Myocyte (in vitro differentiated cells): ENCODE measurements around the gene BLOC1S3. TPM values are rescaled to one million over a fixed set of nuclear protein-coding genes. Genes with fewer than 3 reads are reported as not detected.

Experiments used
- DNase-seq: peaks from one replicate; pipeline ENCODE4 v3.0.0-alpha.2; 2012; ENCODE audit warnings: low read depth
- polyA plus RNA-seq: library from polyadenylated mRNA; unstranded; fragments of >200 nt; gene quantifications from one replicate; pipeline ENCODE4 v1.2.1, GENCODE V29; 2012; ENCODE audit warnings: missing spikeins
- total RNA-seq: library from RNA; depleted of rRNA; stranded (reverse); fragments of >200 nt; gene quantifications from 2 replicates; pipeline ENCODE4 v1.2.3, GENCODE V29; 2014

BLOC1S3 gene
- total RNA-seq, result 8.4 and 11.8 TPM in 2 replicates
- polyA plus RNA-seq, result 8.8 TPM

DNA sequence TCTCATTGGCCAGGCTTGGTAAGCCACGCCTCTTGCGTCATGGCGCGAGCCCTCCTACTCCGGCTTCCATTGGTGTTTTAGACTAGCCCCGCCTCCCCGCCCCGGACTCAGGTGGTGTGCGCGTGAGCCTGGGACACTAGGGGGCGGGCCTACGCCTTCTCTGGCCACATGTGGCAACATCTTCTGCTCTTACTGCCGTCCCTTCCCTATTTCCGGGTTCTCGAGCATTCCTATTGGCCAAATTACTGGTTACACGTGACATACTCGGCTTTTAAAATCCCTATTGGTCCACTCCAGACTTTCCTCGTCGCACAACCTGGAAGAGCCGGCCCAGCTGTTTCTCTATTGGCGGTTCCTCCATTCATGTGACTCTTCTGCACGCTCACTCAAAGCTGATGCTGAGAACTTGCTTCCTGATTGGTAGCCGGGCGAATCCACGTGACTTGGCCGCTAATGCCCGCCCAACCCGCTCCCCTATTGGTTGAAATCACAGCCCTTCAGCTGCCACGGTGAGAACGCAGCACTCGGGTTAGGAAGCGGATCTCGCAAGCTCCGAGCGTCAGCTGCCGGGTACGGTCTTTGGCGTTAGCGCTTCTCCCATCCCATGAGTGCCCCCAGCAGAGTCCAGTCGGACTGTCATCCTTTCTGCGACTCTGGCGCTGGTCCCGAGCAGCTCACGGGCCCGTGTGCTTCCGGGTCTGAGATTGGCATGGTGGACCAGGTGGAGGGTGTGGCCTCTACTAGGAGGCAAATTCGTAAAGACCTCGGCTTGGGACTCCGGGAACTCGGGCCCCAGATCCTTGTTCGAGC, at the start of gene BLOC1S3:
TSS of gene BLOC1S3 (plus strand) at position 523 of the 810 bp plus-strand sequence. CDS start 513 bp downstream, outside the sequence.
- peak; percentile 100 for DNase-seq

- DNase-seq, result no peak
Observed at GRCh38 chr19:45128806-45129205, 49.8 kb upstream of the BLOC1S3 start.

DNA sequence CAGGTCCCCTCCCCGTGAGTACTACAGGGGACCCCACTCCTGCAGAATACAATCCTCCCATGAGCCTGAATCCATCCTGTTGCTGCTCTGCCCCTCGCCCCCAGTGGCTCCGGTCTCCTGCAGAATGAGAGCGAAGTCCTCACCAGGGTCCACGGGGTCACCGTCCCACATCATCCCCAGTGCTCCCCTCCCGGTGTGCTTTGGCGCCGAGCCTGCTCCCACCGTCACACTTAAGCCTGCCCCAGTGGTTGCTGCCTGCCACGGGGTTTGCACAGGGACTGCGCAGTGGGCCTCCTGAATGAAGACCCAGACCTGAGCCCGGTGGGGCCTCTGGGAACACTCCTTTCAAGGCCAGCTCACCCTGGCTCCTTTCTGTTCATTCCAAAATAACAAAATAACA, 48.3 kb upstream of the BLOC1S3 start:
- DNase-seq, result no peak

DNA sequence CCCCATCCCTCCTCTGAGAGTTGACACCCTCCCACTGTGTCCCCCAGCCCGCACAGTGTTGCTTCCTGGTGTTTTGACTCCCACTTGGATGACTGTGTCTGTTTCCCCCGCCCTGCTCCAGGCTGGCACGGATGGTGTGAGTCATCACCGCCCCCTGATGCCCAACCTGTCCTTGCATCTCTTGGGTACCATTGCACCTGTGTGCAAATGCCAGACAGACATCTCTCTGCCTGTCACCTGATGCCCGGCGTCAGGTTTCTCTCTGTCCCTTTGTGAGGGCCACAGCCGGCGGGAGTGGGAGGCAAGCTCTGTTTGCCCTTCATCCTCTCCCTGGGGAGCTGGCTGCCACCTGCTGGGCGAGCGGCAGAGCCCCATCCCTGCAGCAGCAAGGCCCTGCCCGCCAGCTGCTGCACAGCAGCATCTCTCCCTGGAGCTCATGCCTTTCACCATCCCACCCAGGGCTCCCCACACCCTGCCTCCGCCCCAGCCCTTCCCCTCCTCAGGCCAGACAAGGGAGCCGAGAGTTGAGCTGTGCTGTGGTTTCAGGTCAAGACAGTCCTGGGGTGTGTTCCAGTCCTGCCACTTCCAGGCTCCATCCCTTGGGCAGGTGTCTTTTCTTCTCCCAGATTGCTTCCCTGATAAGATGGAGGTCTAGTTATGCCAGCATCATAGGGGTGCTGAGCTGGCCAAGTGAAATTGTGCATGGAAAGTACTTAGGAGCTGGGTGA, 47.5 kb upstream of the BLOC1S3 start:
- DNase-seq, result peak; percentile 63

- no peak for DNase-seq
Observed at GRCh38 chr19:45133661-45134060, 44.9 kb upstream of the BLOC1S3 start.

GRCh38 chr19:45135176-45135885, 43.3 kb upstream of the BLOC1S3 start:
- DNase-seq, result no peak

DNA sequence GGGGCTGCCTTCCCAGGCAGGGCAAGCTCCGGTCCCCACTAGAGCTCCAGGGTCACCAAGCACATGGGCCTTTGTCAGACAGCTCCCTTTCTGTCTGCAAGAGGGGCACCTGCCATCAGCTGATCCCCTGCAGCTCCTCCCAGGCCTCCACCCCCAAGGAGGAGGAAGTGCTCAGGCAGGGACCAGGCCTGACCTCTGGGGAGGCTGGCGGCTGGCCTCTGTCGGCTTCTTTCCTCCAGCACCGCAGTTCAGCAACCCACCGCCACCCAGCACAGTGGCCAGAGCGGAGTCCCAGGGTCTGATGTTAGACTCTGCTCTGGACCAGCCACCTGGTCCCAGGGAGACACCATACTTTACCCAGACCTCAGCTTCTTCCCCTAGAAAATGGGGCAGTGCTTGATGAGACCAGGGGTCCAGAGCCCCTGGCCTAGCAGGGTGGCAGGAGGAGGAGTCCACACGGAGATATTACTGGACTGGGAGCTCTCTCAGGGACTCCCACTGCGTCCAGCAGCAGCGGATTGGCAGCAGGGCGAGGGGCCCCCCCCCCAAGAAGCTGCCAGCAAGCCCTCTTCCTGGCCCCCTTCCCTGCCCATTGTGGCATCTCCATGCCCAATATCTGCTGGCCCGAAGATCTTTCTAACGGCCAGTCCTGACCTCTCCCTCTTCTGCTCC, 41.9 kb upstream of the BLOC1S3 start:
- no peak for DNase-seq

DNA sequence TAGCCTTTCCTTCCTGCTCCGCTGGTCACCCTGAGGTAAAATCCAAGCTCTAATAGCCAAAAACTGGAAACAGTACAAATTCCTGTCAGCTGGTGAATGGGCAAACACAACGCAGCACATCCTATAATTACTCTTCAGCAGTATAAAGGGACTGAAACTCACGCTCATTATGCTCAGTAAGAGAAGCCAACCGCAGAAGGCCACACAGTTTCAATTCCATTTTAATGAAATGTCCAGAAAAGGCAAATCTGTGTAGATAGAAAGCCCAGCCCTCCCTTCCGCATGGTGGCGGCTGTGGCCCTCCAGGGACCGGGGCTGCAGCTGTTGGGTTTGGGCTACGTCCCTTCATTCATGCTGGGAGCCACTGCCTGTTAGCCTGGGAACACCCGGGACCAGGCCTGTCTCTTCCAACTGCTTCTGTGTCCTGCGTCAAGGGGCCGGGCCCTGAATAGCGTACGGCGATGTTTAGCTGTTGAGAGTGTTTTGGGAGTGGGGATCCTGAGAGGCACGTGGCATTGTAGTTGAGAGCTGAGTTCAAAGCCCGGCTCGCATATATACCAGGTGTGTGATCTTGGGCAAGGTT, 41.3 kb upstream of the BLOC1S3 start:
- DNase-seq, result peak; percentile 73

GRCh38 chr19:45138303-45138751, 40.3 kb upstream of the BLOC1S3 start:
- DNase-seq, result no peak

DNA sequence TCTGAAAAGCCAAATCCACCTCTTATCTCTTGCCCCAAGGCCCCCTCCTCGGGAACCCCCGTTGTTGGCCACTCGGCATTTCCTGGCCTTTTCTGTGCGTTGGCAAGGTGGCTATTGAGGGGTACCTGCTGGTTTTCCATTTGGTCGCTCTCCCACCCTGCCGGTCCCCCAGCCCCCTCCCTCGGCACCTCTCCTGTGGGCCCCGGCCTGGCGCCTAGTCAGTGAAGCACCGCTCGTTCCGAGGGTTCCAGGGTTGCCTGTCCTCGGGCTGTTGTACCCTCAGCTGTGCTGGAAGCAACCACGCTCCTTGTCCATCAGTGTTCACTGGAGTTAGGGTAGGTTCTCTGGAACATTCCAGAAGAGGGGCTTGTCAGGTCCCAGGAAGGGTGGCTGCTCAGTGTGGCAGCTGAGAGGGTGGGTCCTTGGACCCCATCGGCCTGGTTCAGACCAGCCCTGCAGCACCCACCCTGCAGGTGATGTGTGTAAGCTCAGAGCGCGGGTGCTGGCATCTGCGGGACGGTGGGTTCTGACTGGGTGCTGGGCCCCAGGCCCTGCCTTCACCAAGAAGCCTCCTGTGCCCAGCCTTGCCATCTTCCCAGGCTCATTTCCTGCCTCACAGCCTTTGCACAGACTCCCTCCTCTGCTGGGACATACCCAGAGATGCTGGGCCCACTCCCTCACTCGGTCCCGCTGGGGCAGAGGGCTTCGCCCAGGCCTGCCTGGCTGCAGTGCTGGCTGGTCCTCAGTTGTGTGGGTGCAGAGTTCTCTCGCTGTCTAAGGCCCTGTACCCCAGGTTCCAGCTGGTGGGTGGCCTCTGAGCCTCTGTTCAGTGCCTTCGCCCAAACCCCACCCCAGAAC, 39.1 kb upstream of the BLOC1S3 start:
- DNase-seq, result no peak

- DNase-seq, result no peak
Observed at GRCh38 chr19:45140144-45140503, 38.5 kb upstream of the BLOC1S3 start.

DNA sequence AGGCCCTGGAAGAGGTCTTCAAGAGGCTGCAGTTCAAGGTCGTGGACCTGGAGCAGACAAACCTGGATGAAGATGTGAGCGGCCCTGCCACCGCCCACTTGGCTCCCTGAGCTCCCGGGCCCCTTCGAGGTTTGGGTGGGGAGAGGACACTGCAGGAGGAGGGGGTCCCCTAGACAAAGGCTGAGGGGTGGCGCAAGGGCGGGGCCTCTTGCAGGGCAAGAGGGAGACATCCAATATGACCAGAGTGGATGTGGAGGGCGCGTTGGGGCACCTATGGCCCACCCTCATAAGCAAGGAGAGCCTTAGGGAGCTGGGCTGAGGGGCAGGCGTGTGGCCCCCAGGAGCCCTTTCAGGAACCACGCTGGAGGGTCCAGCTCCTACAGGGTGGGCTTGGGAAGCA, 38.1 kb upstream of the BLOC1S3 start:
- no peak for DNase-seq

DNA sequence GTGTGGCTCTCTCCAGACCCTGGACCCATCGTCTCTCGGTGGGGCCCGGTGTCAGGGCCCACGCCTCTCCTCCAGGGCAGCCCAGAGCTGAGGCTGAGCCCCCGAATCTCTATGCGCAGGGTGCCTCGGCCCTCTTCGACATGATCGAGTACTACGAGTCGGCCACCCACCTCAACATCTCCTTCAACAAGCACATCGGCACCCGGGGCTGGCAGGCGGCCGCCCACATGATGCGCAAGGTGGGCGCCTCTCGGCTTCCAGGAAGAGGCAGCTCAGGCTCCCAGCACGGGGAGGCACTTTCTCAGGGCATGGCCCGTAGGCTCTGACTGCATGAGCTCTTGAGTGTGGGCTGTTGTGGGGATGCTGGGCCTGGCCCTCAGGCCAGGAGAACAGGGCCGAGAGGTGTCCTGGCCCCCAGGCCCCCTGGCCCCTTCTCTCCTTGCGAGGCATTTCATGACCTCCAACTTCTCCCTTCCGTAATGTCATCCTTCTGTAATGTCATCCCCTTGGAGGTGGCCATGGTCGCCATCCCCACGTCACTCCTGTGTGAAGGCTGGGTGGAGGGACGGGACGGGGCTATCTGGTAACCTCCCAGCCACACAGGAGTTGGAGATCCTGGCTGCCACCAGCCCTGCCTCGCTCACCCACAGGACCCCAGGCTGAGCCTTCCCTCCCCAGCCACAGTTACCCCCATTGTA, 37.2 kb upstream of the BLOC1S3 start:
- no peak for DNase-seq

- no peak for DNase-seq
Observed at GRCh38 chr19:45142016-45142725, 36.4 kb upstream of the BLOC1S3 start.

GRCh38 chr19:45142726-45143110, 35.9 kb upstream of the BLOC1S3 start:
- DNase-seq, result no peak

GRCh38 chr19:45144431-45145269, 33.9 kb upstream of the BLOC1S3 start:
- no peak for DNase-seq

- no peak for DNase-seq
Observed at GRCh38 chr19:45145270-45146189, 33.1 kb upstream of the BLOC1S3 start.
